AG09309 (cell line): ENCODE measurements around the gene YAP1.

ENCODE experiments used
- DNase-seq: peaks from one replicate; pipeline ENCODE4 v3.0.0-alpha.2; 2010; ENCODE audit warnings: low read depth
- H3K4me3 ChIP-seq: 2 replicates; pipeline ENCODE4 v1.5.1; 2011; ENCODE audit warnings: mild to moderate bottlenecking, low read depth, low read length, moderate library complexity; ENCODE audit not compliant: control insufficient read depth
- TF ChIP-seq, protein P1 (sequence below): IDR thresholded peaks from 2 replicates; pipeline ENCODE4 v1.5.1; 2011; ENCODE audit warnings: mild to moderate bottlenecking, low read depth, low read length, inconsistent platforms; ENCODE audit not compliant: insufficient read depth, control insufficient read depth; ENCODE audit errors: missing control alignments

Gene YAP1

DNA sequence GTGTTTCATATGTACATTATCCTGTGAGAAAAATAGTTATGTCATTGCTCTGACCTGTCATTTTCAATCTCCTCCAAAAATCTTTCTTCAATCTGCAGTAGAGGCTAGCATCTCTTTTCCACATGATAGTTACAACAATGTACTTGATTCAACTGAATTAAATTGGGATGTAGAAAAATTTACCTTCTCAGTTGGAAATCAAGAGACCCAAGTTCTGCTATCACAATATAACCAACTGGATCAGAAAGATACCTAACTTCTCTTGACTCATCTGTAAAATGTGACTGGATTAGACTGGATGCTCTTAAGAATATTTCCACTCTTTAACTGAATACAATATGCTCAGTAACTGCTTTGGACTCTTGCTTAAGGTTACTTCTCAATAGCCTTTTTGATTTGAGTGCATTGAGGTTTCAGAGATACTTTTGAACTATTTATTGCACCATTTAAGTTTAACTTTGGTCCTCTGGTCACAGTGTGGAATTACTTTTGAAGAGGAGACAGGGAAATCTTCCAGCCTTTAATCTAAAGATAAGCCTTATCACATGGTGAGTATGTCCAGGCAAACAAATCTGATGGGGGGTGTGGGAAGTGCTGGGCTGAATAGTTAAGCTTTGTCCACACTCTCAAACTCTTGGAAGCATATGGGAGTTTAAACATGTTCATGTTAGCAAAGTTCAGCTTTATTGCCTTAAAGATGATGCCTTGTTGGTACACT, 82.3 kb downstream of the YAP1 start:
- DNase-seq = no peak
- H3K4me3 ChIP-seq = no peak overlapping the region
- TF ChIP-seq, protein P1, sequence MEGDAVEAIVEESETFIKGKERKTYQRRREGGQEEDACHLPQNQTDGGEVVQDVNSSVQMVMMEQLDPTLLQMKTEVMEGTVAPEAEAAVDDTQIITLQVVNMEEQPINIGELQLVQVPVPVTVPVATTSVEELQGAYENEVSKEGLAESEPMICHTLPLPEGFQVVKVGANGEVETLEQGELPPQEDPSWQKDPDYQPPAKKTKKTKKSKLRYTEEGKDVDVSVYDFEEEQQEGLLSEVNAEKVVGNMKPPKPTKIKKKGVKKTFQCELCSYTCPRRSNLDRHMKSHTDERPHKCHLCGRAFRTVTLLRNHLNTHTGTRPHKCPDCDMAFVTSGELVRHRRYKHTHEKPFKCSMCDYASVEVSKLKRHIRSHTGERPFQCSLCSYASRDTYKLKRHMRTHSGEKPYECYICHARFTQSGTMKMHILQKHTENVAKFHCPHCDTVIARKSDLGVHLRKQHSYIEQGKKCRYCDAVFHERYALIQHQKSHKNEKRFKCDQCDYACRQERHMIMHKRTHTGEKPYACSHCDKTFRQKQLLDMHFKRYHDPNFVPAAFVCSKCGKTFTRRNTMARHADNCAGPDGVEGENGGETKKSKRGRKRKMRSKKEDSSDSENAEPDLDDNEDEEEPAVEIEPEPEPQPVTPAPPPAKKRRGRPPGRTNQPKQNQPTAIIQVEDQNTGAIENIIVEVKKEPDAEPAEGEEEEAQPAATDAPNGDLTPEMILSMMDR = no peak

DNA sequence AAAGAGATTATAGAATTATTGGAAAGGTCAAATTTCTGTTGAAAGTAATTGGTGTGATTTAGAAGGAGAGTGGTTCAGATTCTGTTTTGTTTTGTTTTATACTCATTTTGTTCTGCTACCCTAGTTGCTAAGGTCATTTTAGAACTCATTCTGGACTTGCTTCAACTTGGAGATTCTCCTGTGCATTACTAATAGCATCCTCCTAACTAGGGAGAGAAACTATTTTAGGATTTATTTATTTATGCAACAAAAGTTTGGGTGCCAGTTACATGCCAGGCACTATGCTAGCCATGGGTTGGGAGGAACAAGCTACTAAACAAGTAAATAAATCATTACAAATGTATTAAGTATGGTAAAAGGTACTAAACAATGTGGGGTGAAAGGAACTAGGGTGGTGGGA, 84.0 kb downstream of the YAP1 start:
- TF ChIP-seq, protein P1 = no peak
- DNase-seq = no peak
- no peak overlapping the region for H3K4me3 ChIP-seq

DNA sequence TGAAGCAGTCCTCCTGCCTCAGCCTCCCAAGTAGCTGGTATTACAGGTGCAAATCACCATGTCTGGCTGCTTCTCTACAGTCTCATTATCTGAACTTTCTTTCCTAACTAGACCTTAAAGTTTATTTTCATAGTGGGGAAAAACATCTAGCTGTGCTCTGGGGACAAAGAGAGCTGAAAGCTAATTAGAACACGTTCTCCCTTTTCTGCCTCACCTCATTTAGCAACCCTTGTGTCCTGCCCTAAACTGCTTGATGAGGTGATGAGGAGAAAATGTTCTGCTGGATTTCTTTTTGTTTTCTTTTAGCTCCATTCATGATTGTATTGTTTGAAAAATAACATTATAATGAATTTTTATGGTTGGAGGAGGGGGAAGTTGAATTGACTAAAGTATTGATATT, 84.7 kb downstream of the YAP1 start:
- TF ChIP-seq, protein P1 = no peak
- no peak for DNase-seq
- H3K4me3 ChIP-seq = no peak overlapping the region

DNA sequence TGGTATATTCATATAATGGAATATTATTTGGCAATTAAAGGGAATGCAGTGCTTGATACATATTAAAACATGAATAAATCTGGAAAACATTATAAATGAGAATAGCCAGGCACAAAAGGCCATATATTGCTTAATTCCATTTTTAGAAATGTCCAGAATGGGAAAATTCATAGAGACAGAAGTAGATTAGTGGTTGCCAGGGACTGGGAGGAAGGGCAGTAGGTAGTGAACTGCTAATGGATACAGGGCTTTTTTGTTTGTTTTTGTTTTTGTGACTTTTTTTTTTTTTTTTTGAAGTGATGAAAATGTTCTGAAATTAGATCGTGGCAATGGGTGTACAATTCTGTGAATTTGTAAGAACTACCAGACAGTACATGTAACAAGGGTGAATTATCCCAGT, 86.1 kb downstream of the YAP1 start:
- H3K4me3 ChIP-seq = no peak overlapping the region
- no peak for DNase-seq
- TF ChIP-seq, protein P1 = no peak

DNA sequence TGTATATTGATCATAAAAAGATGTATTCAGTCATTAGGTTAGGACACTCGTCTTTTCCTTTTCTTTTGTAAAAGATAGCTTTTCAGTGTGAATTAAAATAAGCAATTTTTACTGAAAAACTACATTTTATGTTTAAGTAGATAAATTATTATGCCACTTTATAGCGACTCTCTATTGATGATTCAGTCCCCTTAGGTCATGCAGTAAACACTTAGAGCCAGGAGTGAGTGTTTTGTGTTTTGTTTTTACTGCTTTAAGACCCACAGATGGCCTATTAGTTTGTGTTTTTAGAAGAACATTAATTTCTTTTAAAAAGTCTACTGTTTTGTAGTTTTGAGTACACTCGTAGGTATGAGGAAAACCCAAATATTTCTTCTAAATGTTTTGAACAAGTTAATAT, 86.6 kb downstream of the YAP1 start:
- TF ChIP-seq, protein P1 = no peak
- DNase-seq = no peak
- H3K4me3 ChIP-seq = no peak overlapping the region

DNA sequence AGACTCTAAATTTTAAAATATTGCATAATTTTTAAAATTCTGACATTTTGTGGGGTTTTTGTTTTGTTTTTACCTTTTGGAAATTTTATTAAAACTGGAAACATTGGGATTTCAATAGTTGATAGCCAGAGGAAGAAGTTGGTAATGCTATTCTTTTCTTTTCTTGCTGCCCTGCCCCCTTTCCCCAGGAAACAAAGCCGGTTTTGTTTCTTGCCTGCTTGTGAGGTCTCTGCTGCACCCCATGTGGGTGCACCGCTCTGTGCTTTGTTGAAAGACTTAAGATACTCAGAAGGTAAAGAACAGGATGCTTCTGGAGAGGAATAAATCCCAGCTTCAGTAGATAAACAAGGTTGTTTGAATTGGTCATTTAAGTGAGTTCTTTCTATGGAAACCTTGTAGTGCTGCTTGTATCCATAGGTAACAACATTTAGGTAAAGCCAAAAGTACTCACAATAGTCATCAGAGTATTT, 87.5 kb downstream of the YAP1 start:
- TF ChIP-seq, protein P1 = no peak
- H3K4me3 ChIP-seq = no peak overlapping the region
- DNase-seq = no peak
